GM12878 (cell line): ENCODE results near the gene GPER1. TPM values are rescaled to one million over a fixed set of nuclear protein-coding genes. Genes with fewer than 3 reads are reported as not detected.

Source experiments
- ASH2L ChIP-seq: fragments of 300-600, 200-600 bp; sonication (generic); IDR thresholded peaks from 2 replicates; pipeline ENCODE4 v1.6.1; 2017; ENCODE audit warnings: low read depth, mild to moderate bottlenecking, borderline replicate concordance
- BACH1 ChIP-seq: fragments of 450-650 bp; IDR thresholded peaks from 2 replicates; pipeline ENCODE4 v1.6.1; 2017; ENCODE audit warnings: mild to moderate bottlenecking, borderline replicate concordance
- ETV6 ChIP-seq, 2 experiments: fragments of 450-650 bp in 1 of 2; IDR thresholded peaks in 1 of 2; conservative IDR thresholded peaks in 1 of 2; 2 replicates each; pipeline ENCODE4 v1.6.1; 2014; ENCODE audit warnings: antibody characterized with exemption in 1 of 2, borderline replicate concordance in 1 of 2, low read depth in 1 of 2, mild to moderate bottlenecking in 1 of 2, moderate library complexity in 1 of 2
- JUND ChIP-seq: IDR thresholded peaks from 2 replicates; pipeline ENCODE4 v1.6.1; 2012; ENCODE audit warnings: low read depth, mild to moderate bottlenecking, low read length, improper control_type of control experiment, moderate library complexity
- MXI1 ChIP-seq: fragments of 150-350 bp; IDR thresholded peaks from 2 replicates; pipeline ENCODE4 v1.6.1; 2011; ENCODE audit warnings: low read depth, mild to moderate bottlenecking, inconsistent platforms, low read length, improper control_type of control experiment
- PBX3 ChIP-seq: IDR thresholded peaks from 2 replicates; pipeline ENCODE4 v1.6.1; 2011; ENCODE audit warnings: mild to moderate bottlenecking, low read depth, low read length, moderate library complexity; ENCODE audit not compliant: insufficient replicate concordance
- POLR2A ChIP-seq: IDR thresholded peaks from 2 replicates; pipeline ENCODE4 v1.6.1; 2011; ENCODE audit warnings: low read depth, mild to moderate bottlenecking, low read length
- POLR2AphosphoS2 ChIP-seq: IDR thresholded peaks from 2 replicates; pipeline ENCODE4 v1.6.1; 2011; ENCODE audit warnings: low read depth, mild to moderate bottlenecking, low read length, improper control_type of control experiment, moderate library complexity
- USF2 ChIP-seq: IDR thresholded peaks from 2 replicates; pipeline ENCODE4 v1.6.1; 2011; ENCODE audit warnings: low read depth, low read length, improper control_type of control experiment, borderline replicate concordance
- polyA plus RNA-seq, 11 experiments: library from polyadenylated mRNA; depleted of rRNA in 4 of 11; unstranded in 6 of 11; stranded (reverse) in 5 of 11; fragments of >200 nt; fragmentation: Nextera tagmentation in 4 of 11; fragmentation: Illumina TruSeq in 1 of 11; extraction: Ambion mirVana in 4 of 11; extraction: Trizol in 1 of 11; gene quantifications; 1 replicate in 1 of 11; 2 replicates in 10 of 11; pipeline versions ENCODE4 v1.2.1 to v1.2.3, GENCODE V29; 2011 to 2016; ENCODE audit warnings: inconsistent platforms in 2 of 11, missing spikeins in 2 of 11, low read depth in 1 of 11
- total RNA-seq, 4 experiments: library from RNA; depleted of rRNA in 3 of 4; stranded (reverse); fragments of >200 nt in 3 of 4; fragmentation: Illumina TruSeq in 1 of 4; extraction: Trizol in 1 of 4; gene quantifications; 2 replicates each; pipeline versions ENCODE4 v1.2.1 to v1.2.3, GENCODE V29; 2013 to 2021
- TF ChIP-seq, protein P1 (sequence below): IDR thresholded peaks from 2 replicates; pipeline ENCODE4 v1.6.1; 2011; ENCODE audit warnings: low read depth, mild to moderate bottlenecking, low read length, moderate library complexity, borderline replicate concordance; ENCODE audit errors: extremely low read depth

The GPER1 gene
- total and polyA plus RNA-seq, 10 of the 15 experiments (the other 5 are each of a cell fraction or from before 2014, with no cell fraction given) = 0.03 to 6.5 (median 2.6) TPM

DNA sequence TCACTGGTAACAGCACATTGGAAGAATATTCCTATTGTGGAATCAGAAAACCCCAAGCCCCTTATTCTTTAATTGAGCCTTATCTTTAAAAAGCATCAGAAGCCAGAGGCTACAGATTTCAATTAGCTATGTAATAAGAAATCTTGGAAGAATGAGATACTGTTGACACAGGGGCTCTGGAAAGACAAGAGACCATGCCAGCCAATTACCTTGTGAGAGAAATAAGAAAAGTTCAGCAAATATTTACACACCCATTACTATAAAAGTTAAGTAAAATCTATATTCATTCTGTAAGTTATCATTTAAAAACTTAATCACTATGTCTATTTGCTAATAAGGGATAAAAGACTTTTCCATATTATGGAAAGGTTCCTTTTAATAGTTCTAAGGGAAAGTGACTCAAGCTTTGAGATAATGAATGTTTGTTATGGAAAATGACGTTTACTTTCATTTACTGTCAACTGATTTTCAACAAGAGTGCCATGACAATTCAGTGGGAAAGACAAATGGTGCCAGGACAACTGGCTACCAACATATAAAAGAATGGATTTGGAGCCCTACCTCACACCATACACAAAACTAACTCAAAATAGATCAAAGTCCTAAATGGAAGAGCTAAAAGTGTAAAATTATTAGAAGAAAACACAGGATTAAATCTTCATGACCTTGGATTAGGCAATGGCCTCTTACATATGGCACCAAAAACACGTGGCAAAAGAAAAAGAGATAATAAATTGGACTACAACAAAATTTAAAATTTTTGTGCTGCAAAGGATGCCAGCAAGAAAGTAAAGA, 43.8 kb downstream of the GPER1 start (continued):
- TF ChIP-seq USF2 = no peak
- TF ChIP-seq ETV6 (conservative IDR thresholded peaks at IDR 0.05 in 1 of 2, IDR thresholded peaks at IDR 0.05 in 1 of 2; ENCODE audit: borderline replicate concordance in 1 of 2, low read depth in 1 of 2) = no peak
- no peak for TF ChIP-seq JUND
- TF ChIP-seq, protein P1, sequence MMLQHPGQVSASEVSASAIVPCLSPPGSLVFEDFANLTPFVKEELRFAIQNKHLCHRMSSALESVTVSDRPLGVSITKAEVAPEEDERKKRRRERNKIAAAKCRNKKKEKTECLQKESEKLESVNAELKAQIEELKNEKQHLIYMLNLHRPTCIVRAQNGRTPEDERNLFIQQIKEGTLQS = no peak
- TF ChIP-seq POLR2A = no peak
- no peak for TF ChIP-seq POLR2AphosphoS2
- TF ChIP-seq BACH1 = no peak
- no peak for TF ChIP-seq ASH2L
- no peak for TF ChIP-seq MXI1
- TF ChIP-seq PBX3 = no peak
